Esophagus squamous epithelium (tissue), 4 donors: Measurements from ENCODE around the gene MBNL3.

ENCODE experiments used
- POLR2A ChIP-seq, 4 donors: fragments of 450-650 bp; IDR thresholded peaks; one replicate each; pipeline ENCODE4 v1.6.1; 2017; ENCODE audit warnings: antibody characterized with exemption in 4 of 4, mild to moderate bottlenecking in 4 of 4, moderate library complexity in 3 of 4
- TF ChIP-seq, protein P1 (sequence below), 6 experiments: fragments of 450-650 bp in 4 of 6; fragments of 200-600 bp in 2 of 6; sonication (generic) in 2 of 6; IDR thresholded peaks; one replicate each; pipeline ENCODE4 v1.5.1; 2016 to 2019; ENCODE audit warnings: antibody characterized with exemption in 6 of 6, mild to moderate bottlenecking in 4 of 6, moderate library complexity in 4 of 6

DNA sequence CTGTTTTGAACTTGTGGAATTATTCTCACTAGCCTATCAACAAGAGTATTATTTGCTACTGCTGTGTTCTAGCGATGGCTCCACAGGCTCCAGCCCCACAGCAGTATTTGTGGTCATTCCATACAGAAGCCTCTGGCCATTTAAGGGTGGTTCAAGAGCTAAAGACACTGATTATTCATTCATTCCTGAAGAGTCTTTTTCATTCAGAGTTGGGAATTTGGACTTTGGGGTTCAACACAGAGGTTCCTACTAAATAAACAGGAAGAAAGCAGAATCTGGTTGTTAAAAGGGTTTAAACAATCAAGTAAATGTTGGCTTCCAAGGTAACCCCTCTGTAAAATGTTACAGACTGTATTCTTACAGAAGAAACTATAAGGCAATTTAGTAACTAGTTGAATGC, 4.3 kb upstream of the MBNL3 start:
- TF ChIP-seq, protein P1, sequence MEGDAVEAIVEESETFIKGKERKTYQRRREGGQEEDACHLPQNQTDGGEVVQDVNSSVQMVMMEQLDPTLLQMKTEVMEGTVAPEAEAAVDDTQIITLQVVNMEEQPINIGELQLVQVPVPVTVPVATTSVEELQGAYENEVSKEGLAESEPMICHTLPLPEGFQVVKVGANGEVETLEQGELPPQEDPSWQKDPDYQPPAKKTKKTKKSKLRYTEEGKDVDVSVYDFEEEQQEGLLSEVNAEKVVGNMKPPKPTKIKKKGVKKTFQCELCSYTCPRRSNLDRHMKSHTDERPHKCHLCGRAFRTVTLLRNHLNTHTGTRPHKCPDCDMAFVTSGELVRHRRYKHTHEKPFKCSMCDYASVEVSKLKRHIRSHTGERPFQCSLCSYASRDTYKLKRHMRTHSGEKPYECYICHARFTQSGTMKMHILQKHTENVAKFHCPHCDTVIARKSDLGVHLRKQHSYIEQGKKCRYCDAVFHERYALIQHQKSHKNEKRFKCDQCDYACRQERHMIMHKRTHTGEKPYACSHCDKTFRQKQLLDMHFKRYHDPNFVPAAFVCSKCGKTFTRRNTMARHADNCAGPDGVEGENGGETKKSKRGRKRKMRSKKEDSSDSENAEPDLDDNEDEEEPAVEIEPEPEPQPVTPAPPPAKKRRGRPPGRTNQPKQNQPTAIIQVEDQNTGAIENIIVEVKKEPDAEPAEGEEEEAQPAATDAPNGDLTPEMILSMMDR (IDR thresholded peaks at IDR 0.05) = no peak
- TF ChIP-seq POLR2A (IDR thresholded peaks at IDR 0.05) = no peak
